Endothelial cell of umbilical vein (primary cell): ENCODE results near the gene USP19. TPM values are rescaled to one million over a fixed set of nuclear protein-coding genes. Genes with fewer than 3 reads are reported as not detected.

Experiments
- BruUV-seq: library from RNA; stranded (reverse); fragments of 400-500 nt; replicated peaks from 2 replicates; lab custom pipeline; 2021; lab: Mats Ljungman, UMichigan
- CTCF ChIA-PET: fragments of 300-600, 350-600 bp; sonication (Branson Sonifier 250); formaldehyde crosslinking; loops from one replicate; lab custom pipeline; 2021; ENCODE audit warnings: antibody characterized with exemption, inconsistent platforms; lab: Charles Lee
- POLR2A ChIA-PET: fragments of 300-600, 350-600 bp; sonication (Branson Sonifier 250); formaldehyde crosslinking; loops from one replicate; lab custom pipeline; 2021; ENCODE audit warnings: antibody characterized with exemption, inconsistent platforms; lab: Charles Lee
- DNase-seq: peaks from one replicate; pipeline ENCODE4 v3.0.0-alpha.2; 2011; ENCODE audit warnings: low read depth, low spot score
- FAIRE-seq: peaks from 2 replicates; lab custom pipeline; 2011; peaks lifted over from hg19 to GRCh38; lab: Jason Lieb, UNC
- H2AFZ ChIP-seq: 2 replicates; pipeline ENCODE4 v1.6.0; 2012; ENCODE audit warnings: low read depth, low read length, control low read depth, inconsistent platforms
- H3K27ac ChIP-seq: 2 replicates; pipeline ENCODE4 v1.5.1; 2011; ENCODE audit warnings: low read depth, mild to moderate bottlenecking, control low read depth, low read length, moderate library complexity; ENCODE audit not compliant: insufficient read depth
- H3K27me3 ChIP-seq, 2 experiments: 2 replicates each; pipeline versions ENCODE4 v1.6.0 to v1.6.1; 2011; ENCODE audit warnings: low read length in 2 of 2, mixed read lengths in 1 of 2; ENCODE audit not compliant: control insufficient read depth in 2 of 2, insufficient read depth in 2 of 2
- H3K36me3 ChIP-seq, 2 experiments: 2 replicates in 1 of 2; 3 replicates in 1 of 2; pipeline ENCODE4 v1.5.1; 2011; ENCODE audit warnings: low read length in 2 of 2, mild to moderate bottlenecking in 1 of 2, moderate library complexity in 1 of 2; ENCODE audit not compliant: control insufficient read depth in 2 of 2, insufficient read depth in 2 of 2; ENCODE audit errors: extremely low read depth in 1 of 2
- H3K4me1 ChIP-seq: 3 replicates; pipeline ENCODE4 v1.5.1; 2011; ENCODE audit warnings: mild to moderate bottlenecking, low read length; ENCODE audit not compliant: control insufficient read depth, insufficient read depth; ENCODE audit errors: extremely low read depth
- H3K4me2 ChIP-seq: 2 replicates; pipeline ENCODE4 v1.6.1; 2011; ENCODE audit warnings: low read length, control low read depth, mixed read lengths; ENCODE audit not compliant: insufficient read depth
- H3K4me3 ChIP-seq, 3 experiments: fragments of 200-600 bp in 1 of 3; sonication (generic), shearing (Covaris generic) in 1 of 3; replicated peaks in 1 of 3; 2 replicates each; pipeline ENCODE4 v1.5.1; 2011 to 2016; ENCODE audit warnings: control low read depth in 3 of 3, low read length in 3 of 3, mild to moderate bottlenecking in 2 of 3, inconsistent platforms in 1 of 3, low read depth in 1 of 3, moderate library complexity in 1 of 3; ENCODE audit not compliant: insufficient read depth in 1 of 3
- H3K79me2 ChIP-seq: 2 replicates; pipeline ENCODE4 v1.6.0; 2012; ENCODE audit warnings: low read length, inconsistent platforms; ENCODE audit not compliant: control insufficient read depth, insufficient read depth
- H3K9ac ChIP-seq: replicated peaks from 2 replicates; pipeline ENCODE3; 2011; ENCODE audit warnings: low read length, control low read depth; ENCODE audit not compliant: insufficient read depth; ENCODE audit errors: extremely low read depth
- H3K9me1 ChIP-seq: replicated peaks from 3 replicates; pipeline ENCODE4 v1.6.0; 2011; ENCODE audit warnings: mild to moderate bottlenecking, low read length; ENCODE audit not compliant: control insufficient read depth, insufficient read depth; ENCODE audit errors: extremely low read depth
- H3K9me3 ChIP-seq: replicated peaks from 2 replicates; pipeline ENCODE4 v1.5.1; 2012; ENCODE audit warnings: low read length, inconsistent platforms; ENCODE audit not compliant: control insufficient read depth, insufficient read depth
- H4K20me1 ChIP-seq: replicated peaks from 2 replicates; pipeline ENCODE3; 2011; ENCODE audit warnings: mild to moderate bottlenecking, low read length; ENCODE audit not compliant: control insufficient read depth, insufficient read depth; ENCODE audit errors: extremely low read depth
- EZH2 ChIP-seq: IDR thresholded peaks from 2 replicates; pipeline ENCODE4 v1.6.1; 2012; ENCODE audit warnings: borderline replicate concordance, low read depth, mild to moderate bottlenecking, moderate library complexity, low read length, inconsistent platforms; ENCODE audit not compliant: severe bottlenecking
- FOS ChIP-seq: IDR thresholded peaks from 2 replicates; pipeline ENCODE4 v1.6.1; 2011; ENCODE audit warnings: mild to moderate bottlenecking, low read length, moderate library complexity, borderline replicate concordance; ENCODE audit not compliant: insufficient read depth
- GATA2 ChIP-seq: IDR thresholded peaks from 2 replicates; pipeline ENCODE4 v1.7.0; 2011; ENCODE audit warnings: low read depth, mild to moderate bottlenecking, moderate library complexity, mixed read lengths, low read length; ENCODE audit not compliant: insufficient read length, insufficient read depth
- JUN ChIP-seq: IDR thresholded peaks from 2 replicates; pipeline ENCODE4 v1.6.1; 2011; ENCODE audit warnings: borderline replicate concordance, low read depth; ENCODE audit not compliant: insufficient read length, insufficient read depth
- MYC ChIP-seq: IDR thresholded peaks from one replicate; pipeline ENCODE4 v1.6.1; 2011; ENCODE audit warnings: mild to moderate bottlenecking, low read depth, low read length
- POLR2A ChIP-seq: IDR thresholded peaks from 2 replicates; pipeline ENCODE4 v1.6.1; 2012; ENCODE audit warnings: low read depth, mild to moderate bottlenecking, control low read depth, low read length
- POLR2AphosphoS5 ChIP-seq: IDR thresholded peaks from 2 replicates; pipeline ENCODE4 v1.6.1; 2012; ENCODE audit warnings: low read depth, mild to moderate bottlenecking, control low read depth, low read length, moderate library complexity; ENCODE audit not compliant: insufficient read depth
- dilution Hi-C: fragments of 300-500 bp; cut with MboI; formaldehyde crosslinking; loops from one replicate; pipeline ENCODE4 v1.15.0; 2019; ENCODE audit warnings: low sequenced_read_pairs; ENCODE audit not compliant: extremely low pct_ligation_motif_present
- intact Hi-C: fragments of 100-400 bp; cut with micrococcal nuclease; formaldehyde crosslinking; loops from one replicate; pipeline ENCODE4 v1.10.0; 2022
- polyA plus RNA-seq, 4 experiments: library from polyadenylated mRNA; depleted of rRNA in 3 of 4; stranded (reverse) in 3 of 4; unstranded in 1 of 4; fragments of >200 nt; gene quantifications; 2 replicates each; pipeline versions ENCODE4 v1.2.1 to v1.2.3, GENCODE V29; 2011 to 2012; ENCODE audit warnings: missing spikeins in 1 of 4
- total RNA-seq: library from RNA; stranded (reverse); gene quantifications from 2 replicates; pipeline ENCODE4 v1.2.3, GENCODE V29; 2021
- TF ChIP-seq, protein P1 (sequence below): IDR thresholded peaks from 2 replicates; pipeline ENCODE4 v1.6.1; 2011; ENCODE audit not compliant: insufficient read depth, insufficient read length
- TF ChIP-seq, protein P2 (sequence below), 2 donors: IDR thresholded peaks; 1 replicate in 1 of 2; 2 replicates in 1 of 2; pipeline ENCODE4 v1.5.1; 2011; ENCODE audit warnings: low read length in 2 of 2, mild to moderate bottlenecking in 2 of 2, moderate library complexity in 2 of 2, control low read depth in 1 of 2, inconsistent platforms in 1 of 2, low read depth in 1 of 2; ENCODE audit not compliant: insufficient read depth in 1 of 2; ENCODE audit errors: extremely low read depth in 1 of 2

The USP19 gene
- total and polyA plus RNA-seq, 2 donors (not counting 3 experiments of a cell fraction or from before 2014, with no cell fraction given), result 31.3 to 39.1 TPM

GRCh38 chr3:49157289-49157688 lies 36.7 kb upstream of the USP19 start:
- H3K9me3 ChIP-seq, result no peaks in the 10 kb centered on the region
- dilution Hi-C loops (no loop called here), intact Hi-C loops (no loop called here)
- no peak overlapping the region for H3K9ac ChIP-seq
- BruUV-seq, result no TSS peak
- H3K4me1 ChIP-seq, result no peaks in the 10 kb centered on the region
- H2AFZ ChIP-seq, result no peak overlapping the region
- FAIRE-seq (peak; percentile 63), DNase-seq (no peak)
- H3K36me3 ChIP-seq, result peaks cover 0 to 2% of the 10 kb centered on the region in 2 experiments
- H3K79me2 ChIP-seq, result no peaks in the 10 kb centered on the region
- no peaks in the 10 kb centered on the region for H4K20me1 ChIP-seq
- no peaks in the 10 kb centered on the region for H3K27me3 ChIP-seq
- TF ChIP-seq GATA2 (no peak), JUN (no peak), POLR2A (no peak), FOS (no peak), EZH2 (no peak), MYC (no peak), POLR2AphosphoS5 (no peak)
- TF ChIP-seq, protein P1, sequence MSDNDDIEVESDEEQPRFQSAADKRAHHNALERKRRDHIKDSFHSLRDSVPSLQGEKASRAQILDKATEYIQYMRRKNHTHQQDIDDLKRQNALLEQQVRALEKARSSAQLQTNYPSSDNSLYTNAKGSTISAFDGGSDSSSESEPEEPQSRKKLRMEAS, result no peak
- TF ChIP-seq, protein P2, sequence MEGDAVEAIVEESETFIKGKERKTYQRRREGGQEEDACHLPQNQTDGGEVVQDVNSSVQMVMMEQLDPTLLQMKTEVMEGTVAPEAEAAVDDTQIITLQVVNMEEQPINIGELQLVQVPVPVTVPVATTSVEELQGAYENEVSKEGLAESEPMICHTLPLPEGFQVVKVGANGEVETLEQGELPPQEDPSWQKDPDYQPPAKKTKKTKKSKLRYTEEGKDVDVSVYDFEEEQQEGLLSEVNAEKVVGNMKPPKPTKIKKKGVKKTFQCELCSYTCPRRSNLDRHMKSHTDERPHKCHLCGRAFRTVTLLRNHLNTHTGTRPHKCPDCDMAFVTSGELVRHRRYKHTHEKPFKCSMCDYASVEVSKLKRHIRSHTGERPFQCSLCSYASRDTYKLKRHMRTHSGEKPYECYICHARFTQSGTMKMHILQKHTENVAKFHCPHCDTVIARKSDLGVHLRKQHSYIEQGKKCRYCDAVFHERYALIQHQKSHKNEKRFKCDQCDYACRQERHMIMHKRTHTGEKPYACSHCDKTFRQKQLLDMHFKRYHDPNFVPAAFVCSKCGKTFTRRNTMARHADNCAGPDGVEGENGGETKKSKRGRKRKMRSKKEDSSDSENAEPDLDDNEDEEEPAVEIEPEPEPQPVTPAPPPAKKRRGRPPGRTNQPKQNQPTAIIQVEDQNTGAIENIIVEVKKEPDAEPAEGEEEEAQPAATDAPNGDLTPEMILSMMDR (IDR thresholded peaks at IDR 0.05; ENCODE audit: extremely low read depth in 1 of 2, insufficient read depth in 1 of 2, low read depth in 1 of 2, low read length in 2 of 2), result no peak
- H3K4me2 ChIP-seq, result no peak overlapping the region
- H3K4me3 ChIP-seq, result no peak overlapping the region
- CTCF ChIA-PET, result interaction anchor here (1.1 to 1.6 kb wide), 3 partner anchors 14 to 292 kb away, joined by 3 to 7 read pairs (median 4); partner anchors contain the start of gene KLHDC8B
- H3K9me1 ChIP-seq, result no peaks in the 10 kb centered on the region
- H3K27ac ChIP-seq, result no peak overlapping the region
- POLR2A ChIA-PET, result no interaction called here
